ENCODE results near the gene BTNL3. TPM values are rescaled to one million over a fixed set of nuclear protein-coding genes. Genes with fewer than 3 reads are reported as not detected.

The BTNL3 gene
- total and polyA plus RNA-seq, 2 experiments from 2014 or later = 0.08 TPM; not detected in 1

- DNase-seq (ENCODE audit: low spot score) = no peak
- H3K27me3 ChIP-seq (ENCODE audit: insufficient read depth) = no peaks in the 10 kb centered on the region
- no peak overlapping the region for H2AFZ ChIP-seq
- Mint-ChIP-seq H3K4me1 (peaks cover 10% of the 10 kb centered on the region), H3K27me3 (ENCODE audit: insufficient read depth, low read depth, poor library complexity) (peaks cover 9% of the 10 kb centered on the region), H3K36me3 (ENCODE audit: low read depth) (no peaks in the 10 kb centered on the region), H3K9me3 (peaks cover 12% of the 10 kb centered on the region), H3K4me3 (no peak overlapping the region), H3K27ac (no peak overlapping the region)
- no peaks in the 10 kb centered on the region for H3K36me3 ChIP-seq (ENCODE audit: insufficient read depth)
- no peak for ATAC-seq
- H3K4me3 ChIP-seq = no peak overlapping the region
- H3F3A ChIP-seq (replicated peaks; ENCODE audit: low read depth) = no peaks in the 10 kb centered on the region
- H3K27ac ChIP-seq (ENCODE audit: low read depth) = no peak overlapping the region
- H4K20me1 ChIP-seq (replicated peaks; ENCODE audit: insufficient read depth) = no peaks in the 10 kb centered on the region
- 0 out of 2 replicates have a peak, but pooled peaks cover 6% of the 10 kb centered on the region for H3K4me1 ChIP-seq (ENCODE audit: insufficient read depth)
- no peaks in the 10 kb centered on the region; the same call in 1 of the 2 replicates for H3K9me2 ChIP-seq (ENCODE audit: insufficient read depth)
- H3K79me2 ChIP-seq (replicated peaks; ENCODE audit: insufficient read depth) = no peaks in the 10 kb centered on the region
- H3K4me2 ChIP-seq = no peak overlapping the region
- TF ChIP-seq NANOG (IDR thresholded peaks at IDR 0.05; ENCODE audit: borderline replicate concordance) (no peak), REST (IDR thresholded peaks at IDR 0.05; ENCODE audit: unreplicated experiment) (no peak), STAT1 (IDR thresholded peaks at IDR 0.05; ENCODE audit: unreplicated experiment) (no peak), CREB1 (CRISPR knock-in tag; IDR thresholded peaks at IDR 0.05; ENCODE audit: low read depth) (no peak), POLR2AphosphoS5 (IDR thresholded peaks at IDR 0.05; ENCODE audit: low read depth) (no peak), JUNB (IDR thresholded peaks at IDR 0.05; ENCODE audit: unreplicated experiment) (no peak), EZH2phosphoT487 (IDR thresholded peaks at IDR 0.05; ENCODE audit: unreplicated experiment) (no peak), ZNF114 (CRISPR knock-in tag; IDR thresholded peaks at IDR 0.05) (no peak), EZH2 (IDR thresholded peaks at IDR 0.05; ENCODE audit: low read depth, unreplicated experiment) (no peak), ZNF331 (CRISPR knock-in tag; IDR thresholded peaks at IDR 0.05; ENCODE audit: low read depth) (no peak)
- TF ChIP-seq, protein P1, sequence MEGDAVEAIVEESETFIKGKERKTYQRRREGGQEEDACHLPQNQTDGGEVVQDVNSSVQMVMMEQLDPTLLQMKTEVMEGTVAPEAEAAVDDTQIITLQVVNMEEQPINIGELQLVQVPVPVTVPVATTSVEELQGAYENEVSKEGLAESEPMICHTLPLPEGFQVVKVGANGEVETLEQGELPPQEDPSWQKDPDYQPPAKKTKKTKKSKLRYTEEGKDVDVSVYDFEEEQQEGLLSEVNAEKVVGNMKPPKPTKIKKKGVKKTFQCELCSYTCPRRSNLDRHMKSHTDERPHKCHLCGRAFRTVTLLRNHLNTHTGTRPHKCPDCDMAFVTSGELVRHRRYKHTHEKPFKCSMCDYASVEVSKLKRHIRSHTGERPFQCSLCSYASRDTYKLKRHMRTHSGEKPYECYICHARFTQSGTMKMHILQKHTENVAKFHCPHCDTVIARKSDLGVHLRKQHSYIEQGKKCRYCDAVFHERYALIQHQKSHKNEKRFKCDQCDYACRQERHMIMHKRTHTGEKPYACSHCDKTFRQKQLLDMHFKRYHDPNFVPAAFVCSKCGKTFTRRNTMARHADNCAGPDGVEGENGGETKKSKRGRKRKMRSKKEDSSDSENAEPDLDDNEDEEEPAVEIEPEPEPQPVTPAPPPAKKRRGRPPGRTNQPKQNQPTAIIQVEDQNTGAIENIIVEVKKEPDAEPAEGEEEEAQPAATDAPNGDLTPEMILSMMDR (conservative IDR thresholded peaks at IDR 0.05; ENCODE audit: low read depth in 2 of 2) = no peak
- TF ChIP-seq, protein P2, sequence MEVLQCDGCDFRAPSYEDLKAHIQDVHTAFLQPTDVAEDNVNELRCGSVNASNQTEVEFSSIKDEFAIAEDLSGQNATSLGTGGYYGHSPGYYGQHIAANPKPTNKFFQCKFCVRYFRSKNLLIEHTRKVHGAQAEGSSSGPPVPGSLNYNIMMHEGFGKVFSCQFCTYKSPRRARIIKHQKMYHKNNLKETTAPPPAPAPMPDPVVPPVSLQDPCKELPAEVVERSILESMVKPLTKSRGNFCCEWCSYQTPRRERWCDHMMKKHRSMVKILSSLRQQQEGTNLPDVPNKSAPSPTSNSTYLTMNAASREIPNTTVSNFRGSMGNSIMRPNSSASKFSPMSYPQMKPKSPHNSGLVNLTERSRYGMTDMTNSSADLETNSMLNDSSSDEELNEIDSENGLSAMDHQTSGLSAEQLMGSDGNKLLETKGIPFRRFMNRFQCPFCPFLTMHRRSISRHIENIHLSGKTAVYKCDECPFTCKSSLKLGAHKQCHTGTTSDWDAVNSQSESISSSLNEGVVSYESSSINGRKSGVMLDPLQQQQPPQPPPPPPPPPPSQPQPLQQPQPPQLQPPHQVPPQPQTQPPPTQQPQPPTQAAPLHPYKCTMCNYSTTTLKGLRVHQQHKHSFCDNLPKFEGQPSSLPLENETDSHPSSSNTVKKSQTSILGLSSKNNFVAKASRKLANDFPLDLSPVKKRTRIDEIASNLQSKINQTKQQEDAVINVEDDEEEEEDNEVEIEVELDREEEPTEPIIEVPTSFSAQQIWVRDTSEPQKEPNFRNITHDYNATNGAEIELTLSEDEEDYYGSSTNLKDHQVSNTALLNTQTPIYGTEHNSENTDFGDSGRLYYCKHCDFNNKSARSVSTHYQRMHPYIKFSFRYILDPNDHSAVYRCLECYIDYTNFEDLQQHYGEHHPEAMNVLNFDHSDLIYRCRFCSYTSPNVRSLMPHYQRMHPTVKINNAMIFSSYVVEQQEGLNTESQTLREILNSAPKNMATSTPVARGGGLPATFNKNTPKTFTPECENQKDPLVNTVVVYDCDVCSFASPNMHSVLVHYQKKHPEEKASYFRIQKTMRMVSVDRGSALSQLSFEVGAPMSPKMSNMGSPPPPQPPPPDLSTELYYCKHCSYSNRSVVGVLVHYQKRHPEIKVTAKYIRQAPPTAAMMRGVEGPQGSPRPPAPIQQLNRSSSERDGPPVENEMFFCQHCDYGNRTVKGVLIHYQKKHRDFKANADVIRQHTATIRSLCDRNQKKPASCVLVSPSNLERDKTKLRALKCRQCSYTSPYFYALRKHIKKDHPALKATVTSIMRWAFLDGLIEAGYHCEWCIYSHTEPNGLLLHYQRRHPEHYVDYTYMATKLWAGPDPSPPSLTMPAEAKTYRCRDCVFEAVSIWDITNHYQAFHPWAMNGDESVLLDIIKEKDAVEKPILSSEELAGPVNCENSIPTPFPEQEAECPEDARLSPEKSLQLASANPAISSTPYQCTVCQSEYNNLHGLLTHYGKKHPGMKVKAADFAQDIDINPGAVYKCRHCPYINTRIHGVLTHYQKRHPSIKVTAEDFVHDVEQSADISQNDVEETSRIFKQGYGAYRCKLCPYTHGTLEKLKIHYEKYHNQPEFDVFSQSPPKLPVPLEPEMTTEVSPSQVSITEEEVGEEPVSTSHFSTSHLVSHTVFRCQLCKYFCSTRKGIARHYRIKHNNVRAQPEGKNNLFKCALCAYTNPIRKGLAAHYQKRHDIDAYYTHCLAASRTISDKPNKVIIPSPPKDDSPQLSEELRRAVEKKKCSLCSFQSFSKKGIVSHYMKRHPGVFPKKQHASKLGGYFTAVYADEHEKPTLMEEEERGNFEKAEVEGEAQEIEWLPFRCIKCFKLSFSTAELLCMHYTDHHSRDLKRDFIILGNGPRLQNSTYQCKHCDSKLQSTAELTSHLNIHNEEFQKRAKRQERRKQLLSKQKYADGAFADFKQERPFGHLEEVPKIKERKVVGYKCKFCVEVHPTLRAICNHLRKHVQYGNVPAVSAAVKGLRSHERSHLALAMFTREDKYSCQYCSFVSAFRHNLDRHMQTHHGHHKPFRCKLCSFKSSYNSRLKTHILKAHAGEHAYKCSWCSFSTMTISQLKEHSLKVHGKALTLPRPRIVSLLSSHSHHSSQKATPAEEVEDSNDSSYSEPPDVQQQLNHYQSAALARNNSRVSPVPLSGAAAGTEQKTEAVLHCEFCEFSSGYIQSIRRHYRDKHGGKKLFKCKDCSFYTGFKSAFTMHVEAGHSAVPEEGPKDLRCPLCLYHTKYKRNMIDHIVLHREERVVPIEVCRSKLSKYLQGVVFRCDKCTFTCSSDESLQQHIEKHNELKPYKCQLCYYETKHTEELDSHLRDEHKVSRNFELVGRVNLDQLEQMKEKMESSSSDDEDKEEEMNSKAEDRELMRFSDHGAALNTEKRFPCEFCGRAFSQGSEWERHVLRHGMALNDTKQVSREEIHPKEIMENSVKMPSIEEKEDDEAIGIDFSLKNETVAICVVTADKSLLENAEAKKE (CRISPR knock-in tag; IDR thresholded peaks at IDR 0.05) = no peak
- TF ChIP-seq, protein P3, sequence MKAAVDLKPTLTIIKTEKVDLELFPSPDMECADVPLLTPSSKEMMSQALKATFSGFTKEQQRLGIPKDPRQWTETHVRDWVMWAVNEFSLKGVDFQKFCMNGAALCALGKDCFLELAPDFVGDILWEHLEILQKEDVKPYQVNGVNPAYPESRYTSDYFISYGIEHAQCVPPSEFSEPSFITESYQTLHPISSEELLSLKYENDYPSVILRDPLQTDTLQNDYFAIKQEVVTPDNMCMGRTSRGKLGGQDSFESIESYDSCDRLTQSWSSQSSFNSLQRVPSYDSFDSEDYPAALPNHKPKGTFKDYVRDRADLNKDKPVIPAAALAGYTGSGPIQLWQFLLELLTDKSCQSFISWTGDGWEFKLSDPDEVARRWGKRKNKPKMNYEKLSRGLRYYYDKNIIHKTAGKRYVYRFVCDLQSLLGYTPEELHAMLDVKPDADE (IDR thresholded peaks at IDR 0.05) = no peak
These were observed 35.8 kb downstream of the BTNL3 start for GRCh38 chr5:181024245-181025064.

Measured in GM23338 (cell line).